RWPE2 (cell line): ENCODE measurements around the gene SCFD2.
A peak's percentile ranks its signal among the peaks of the same experiment; 100 is the strongest.

Experiments used
- ATAC-seq: fragments of 200-7000 bp; cut with Tn5 transposase; 3 replicates; pipeline ENCODE4 v1.9.1; 2021; ENCODE audit warnings: low read depth
- DNase-seq: peaks from one replicate; pipeline ENCODE4 v3.0.0-alpha.2; 2020; ENCODE audit warnings: low spot score
- H3K27ac ChIP-seq: fragments of 450-650 bp; 2 replicates; pipeline ENCODE4 v1.5.1; 2017; ENCODE audit warnings: mild to moderate bottlenecking; ENCODE audit not compliant: poor library complexity, severe bottlenecking
- H3K27me3 ChIP-seq: fragments of 250-450 bp; sonication (Bioruptor Pico); 2 replicates; pipeline ENCODE4 v1.5.1; 2021; ENCODE audit warnings: mild to moderate bottlenecking, moderate library complexity; ENCODE audit not compliant: insufficient read depth, poor library complexity, severe bottlenecking
- H3K36me3 ChIP-seq: fragments of 250-450 bp; sonication (Bioruptor Pico); 2 replicates; pipeline ENCODE4 v1.5.1; 2020; ENCODE audit warnings: low read depth, mild to moderate bottlenecking, moderate library complexity
- H3K4me1 ChIP-seq: fragments of 250-450 bp; sonication (Bioruptor Pico); 2 replicates; pipeline ENCODE4 v1.5.1; 2021; ENCODE audit warnings: mild to moderate bottlenecking, moderate library complexity; ENCODE audit not compliant: insufficient read depth, poor library complexity, severe bottlenecking
- H3K4me3 ChIP-seq: fragments of 250-450 bp; sonication (Bioruptor Pico); 2 replicates; pipeline ENCODE4 v1.5.1; 2021; ENCODE audit warnings: mild to moderate bottlenecking, moderate library complexity; ENCODE audit not compliant: severe bottlenecking
- H3K9me3 ChIP-seq: fragments of 250-450 bp; sonication (Bioruptor Pico); 2 replicates; pipeline ENCODE4 v1.5.1; 2021; ENCODE audit warnings: mild to moderate bottlenecking, moderate library complexity; ENCODE audit not compliant: severe bottlenecking
- TF ChIP-seq, protein P1 (sequence below): fragments of 450-650 bp; IDR thresholded peaks from one replicate; pipeline ENCODE4 v1.5.1; 2017; ENCODE audit warnings: mild to moderate bottlenecking, moderate library complexity; ENCODE audit not compliant: poor library complexity, severe bottlenecking

The SCFD2 gene

DNA sequence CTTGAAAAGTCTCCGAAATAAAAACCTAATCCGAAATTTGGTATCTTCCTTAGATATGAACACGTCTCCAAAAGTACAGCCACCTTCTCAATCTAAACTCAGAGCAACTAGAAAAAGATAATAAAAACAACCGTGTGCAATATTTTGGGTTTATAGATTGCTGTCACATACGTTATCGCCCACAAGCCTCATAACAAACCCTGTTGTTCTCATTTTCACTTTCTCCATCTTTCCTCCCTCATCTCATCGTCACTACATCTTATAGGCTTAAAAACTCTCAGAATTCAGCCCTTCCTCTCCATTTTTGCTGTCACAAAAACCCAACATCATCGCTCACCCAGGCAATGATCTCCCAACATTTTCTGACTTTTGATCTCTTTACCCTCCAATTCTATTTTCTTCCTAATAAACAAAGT lies 448 bp upstream of the SCFD2 start:
- DNase-seq (no peak), ATAC-seq (no peak)
- no peaks in the 10 kb centered on the region for H3K36me3 ChIP-seq
- no peak overlapping the region for H3K27ac ChIP-seq
- no peaks in the 10 kb centered on the region for H3K9me3 ChIP-seq
- no peaks in the 10 kb centered on the region for H3K27me3 ChIP-seq
- H3K4me3 ChIP-seq, result peak overlapping the region; percentile 73
- peaks cover 5% of the 10 kb centered on the region for H3K4me1 ChIP-seq
- TF ChIP-seq, protein P1, sequence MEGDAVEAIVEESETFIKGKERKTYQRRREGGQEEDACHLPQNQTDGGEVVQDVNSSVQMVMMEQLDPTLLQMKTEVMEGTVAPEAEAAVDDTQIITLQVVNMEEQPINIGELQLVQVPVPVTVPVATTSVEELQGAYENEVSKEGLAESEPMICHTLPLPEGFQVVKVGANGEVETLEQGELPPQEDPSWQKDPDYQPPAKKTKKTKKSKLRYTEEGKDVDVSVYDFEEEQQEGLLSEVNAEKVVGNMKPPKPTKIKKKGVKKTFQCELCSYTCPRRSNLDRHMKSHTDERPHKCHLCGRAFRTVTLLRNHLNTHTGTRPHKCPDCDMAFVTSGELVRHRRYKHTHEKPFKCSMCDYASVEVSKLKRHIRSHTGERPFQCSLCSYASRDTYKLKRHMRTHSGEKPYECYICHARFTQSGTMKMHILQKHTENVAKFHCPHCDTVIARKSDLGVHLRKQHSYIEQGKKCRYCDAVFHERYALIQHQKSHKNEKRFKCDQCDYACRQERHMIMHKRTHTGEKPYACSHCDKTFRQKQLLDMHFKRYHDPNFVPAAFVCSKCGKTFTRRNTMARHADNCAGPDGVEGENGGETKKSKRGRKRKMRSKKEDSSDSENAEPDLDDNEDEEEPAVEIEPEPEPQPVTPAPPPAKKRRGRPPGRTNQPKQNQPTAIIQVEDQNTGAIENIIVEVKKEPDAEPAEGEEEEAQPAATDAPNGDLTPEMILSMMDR, result no peak

DNA sequence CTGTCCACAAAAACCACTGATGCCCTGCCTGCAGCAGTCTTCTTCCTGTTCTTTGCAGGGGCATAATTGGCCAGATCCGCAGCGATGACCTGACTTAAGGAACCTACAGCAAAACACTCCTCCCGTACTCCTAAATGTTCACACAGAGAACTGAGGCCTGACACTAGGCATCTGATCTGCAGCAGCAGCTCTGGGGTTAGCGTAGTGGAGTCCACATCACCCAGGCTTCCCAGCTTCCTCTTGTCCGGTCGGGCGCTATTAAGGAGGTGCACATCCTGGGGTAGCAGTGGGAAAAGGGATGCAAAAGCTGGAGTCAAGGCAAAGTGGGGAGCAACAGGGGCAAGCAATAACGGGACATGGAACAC lies 758 bp downstream of the SCFD2 start:
- ATAC-seq, result peak; percentile 53
- H3K27ac ChIP-seq, result no peak overlapping the region
- H3K36me3 ChIP-seq, result no peaks in the 10 kb centered on the region
- peaks cover 5% of the 10 kb centered on the region for H3K4me1 ChIP-seq
- peak overlapping the region; percentile 73 for H3K4me3 ChIP-seq
- no peaks in the 10 kb centered on the region for H3K9me3 ChIP-seq
- TF ChIP-seq, protein P1, result no peak
- DNase-seq, result no peak
- no peaks in the 10 kb centered on the region for H3K27me3 ChIP-seq

DNA sequence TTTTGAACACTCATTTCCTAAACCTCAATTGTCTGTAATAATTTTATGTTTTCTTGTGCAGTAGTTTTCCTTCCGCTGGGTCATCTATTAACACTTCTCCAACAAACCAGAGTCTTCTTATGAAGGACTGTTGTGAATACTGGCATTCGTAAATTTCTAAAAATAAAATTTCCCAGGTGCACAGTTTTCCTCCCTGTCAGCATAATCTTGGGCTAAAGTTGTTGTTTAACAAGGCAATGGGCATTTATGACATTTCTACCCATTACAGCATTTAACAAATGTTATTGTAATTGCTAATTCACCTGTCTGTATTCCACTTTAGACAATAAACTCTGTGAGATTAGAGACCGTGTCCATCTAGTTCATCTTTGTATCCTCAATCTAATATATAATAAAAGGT lies 1.2 kb downstream of the SCFD2 start:
- Histone ChIP-seq H3K27me3 (no peaks in the 10 kb centered on the region), H3K9me3 (no peaks in the 10 kb centered on the region), H3K4me3 (peak overlapping the region; percentile 73), H3K36me3 (no peaks in the 10 kb centered on the region), H3K27ac (no peak overlapping the region), H3K4me1 (peaks cover 5% of the 10 kb centered on the region)
- DNase-seq (no peak), ATAC-seq (no peak)
- TF ChIP-seq, protein P1, result no peak

DNA sequence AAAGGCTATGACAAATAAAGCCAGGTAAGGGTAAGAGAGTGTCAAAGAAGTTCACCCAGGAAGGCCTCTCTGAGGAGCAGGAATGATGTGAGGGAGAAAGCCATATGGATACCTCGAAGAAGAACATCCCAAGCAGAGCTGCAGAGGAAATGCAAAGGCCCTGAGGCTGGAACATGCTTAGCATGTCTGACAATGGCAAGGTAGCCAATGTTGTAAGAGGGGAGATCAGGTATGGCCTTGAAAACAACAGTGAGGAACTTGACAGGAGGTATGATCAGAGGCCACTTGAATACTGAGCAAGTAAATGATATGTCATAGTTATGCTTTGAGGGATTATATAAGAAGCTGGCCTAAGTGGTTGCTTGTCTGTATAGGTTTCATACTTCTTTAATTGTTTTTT lies 3.8 kb downstream of the SCFD2 start:
- DNase-seq, result no peak
- Histone ChIP-seq H3K27me3 (no peaks in the 10 kb centered on the region), H3K4me3 (no peak overlapping the region), H3K27ac (no peak overlapping the region), H3K36me3 (no peaks in the 10 kb centered on the region), H3K9me3 (no peaks in the 10 kb centered on the region), H3K4me1 (peaks cover 5% of the 10 kb centered on the region)
- ATAC-seq, result no peak
- TF ChIP-seq, protein P1, result no peak

DNA sequence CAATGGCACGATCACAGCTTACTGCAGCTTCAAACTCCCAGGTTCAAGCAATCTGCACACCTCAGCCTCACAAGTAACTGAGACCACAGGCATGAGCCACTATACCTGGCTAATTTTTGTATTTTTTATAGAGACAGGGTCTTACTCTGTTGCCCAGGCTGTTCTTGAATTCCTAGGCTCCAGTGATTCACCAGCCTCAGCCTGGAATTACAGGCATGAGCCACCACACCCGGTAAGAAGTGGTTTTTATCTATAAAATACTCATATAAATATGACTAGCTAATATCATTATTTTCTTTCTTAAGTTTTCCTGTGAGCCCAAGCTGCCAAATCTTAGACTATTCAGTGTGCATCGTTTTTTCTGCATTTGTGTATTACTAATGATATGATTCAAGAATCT lies 4.4 kb downstream of the SCFD2 start:
- peaks cover 5% of the 10 kb centered on the region for H3K4me1 ChIP-seq
- DNase-seq, result no peak
- ATAC-seq, result no peak
- H3K36me3 ChIP-seq, result no peaks in the 10 kb centered on the region
- TF ChIP-seq, protein P1, result no peak
- no peak overlapping the region for H3K4me3 ChIP-seq
- H3K27me3 ChIP-seq, result no peaks in the 10 kb centered on the region
- H3K27ac ChIP-seq, result no peak overlapping the region
- H3K9me3 ChIP-seq, result no peaks in the 10 kb centered on the region
